HepG2 (cell line): ENCODE results near the gene FAM241B. TPM values are rescaled to one million over a fixed set of nuclear protein-coding genes. Genes with fewer than 3 reads are reported as not detected.

Experiments
- ATAC-seq: fragments of 200-7000 bp; cut with Tn5 transposase; 3 replicates; pipeline ENCODE4 v1.9.1; 2020; ENCODE audit warnings: mild to moderate bottlenecking, moderate library complexity
- BruUV-seq: library from RNA; stranded (reverse); fragments of 400-500 nt; replicated peaks from 2 replicates; lab custom pipeline; 2021; lab: Mats Ljungman, UMichigan
- CTCF ChIA-PET: fragments of 300-600 bp; formaldehyde crosslinking; extraction: SDS; loops from one replicate; lab custom pipeline; 2021; ENCODE audit warnings: low total read pairs, inconsistent platforms, low intra/inter-chr PET ratio; lab: Yijun Ruan, JAX
- POLR2A ChIA-PET: fragments of 350-600 bp; sonication (Branson Sonifier 250); formaldehyde crosslinking; loops from one replicate; lab custom pipeline; 2020; ENCODE audit warnings: antibody characterized with exemption, inconsistent platforms; lab: Yijun Ruan, JAX
- DNase-seq: peaks from one replicate; pipeline ENCODE4 v3.0.0-alpha.2; 2015; ENCODE audit warnings: low spot score
- FAIRE-seq: peaks from 3 replicates; lab custom pipeline; 2011; peaks lifted over from hg19 to GRCh38; lab: Jason Lieb, UNC
- H2AFZ ChIP-seq: one replicate; pipeline ENCODE4 v1.6.1; 2011; ENCODE audit warnings: low read length, inconsistent platforms
- H3K27ac ChIP-seq: fragments of 300-600 bp; 3 replicates; pipeline ENCODE4 v1.8.0; 2011; ENCODE audit warnings: mixed run types, mild to moderate bottlenecking, mixed read lengths, low read length, inconsistent platforms; ENCODE audit not compliant: insufficient read depth; ENCODE audit errors: extremely low read length
- H3K27me3 ChIP-seq, 2 experiments: fragments of 200-600 bp in 1 of 2; 2 replicates in 1 of 2; 3 replicates in 1 of 2; pipeline versions ENCODE4 v1.6.0 to v1.8.0; 2011; ENCODE audit warnings: low read length in 2 of 2, mild to moderate bottlenecking in 2 of 2, moderate library complexity in 2 of 2, inconsistent platforms in 1 of 2; ENCODE audit not compliant: insufficient read depth in 2 of 2, control insufficient read depth in 1 of 2
- H3K36me3 ChIP-seq, 2 experiments: fragments of 200-600 bp in 1 of 2; replicated peaks in 1 of 2; 2 replicates in 1 of 2; 3 replicates in 1 of 2; pipeline versions ENCODE4 v1.5.1 to v1.8.0; 2011; ENCODE audit warnings: low read length in 2 of 2, inconsistent platforms in 1 of 2; ENCODE audit not compliant: insufficient read depth in 2 of 2, control insufficient read depth in 1 of 2
- H3K4me1 ChIP-seq: 2 replicates; pipeline ENCODE4 v1.5.1; 2012; ENCODE audit warnings: low read length, inconsistent platforms; ENCODE audit not compliant: insufficient read depth
- H3K4me2 ChIP-seq: 2 replicates; pipeline ENCODE4 v1.6.0; 2011; ENCODE audit warnings: low read depth, low read length, inconsistent platforms
- H3K4me3 ChIP-seq, 3 experiments: fragments of 200-600 bp in 1 of 3; sonication (generic), shearing (Covaris generic) in 1 of 3; replicated peaks in 1 of 3; 2 replicates each; pipeline ENCODE4 v1.5.1; 2011 to 2016; ENCODE audit warnings: low read length in 3 of 3, inconsistent platforms in 2 of 3, low read depth in 2 of 3, mild to moderate bottlenecking in 2 of 3, control low read depth in 1 of 3, mixed read lengths in 1 of 3; ENCODE audit not compliant: insufficient read depth in 1 of 3
- H3K79me2 ChIP-seq: one replicate; pipeline ENCODE4 v1.6.1; 2011; ENCODE audit warnings: low read length, inconsistent platforms; ENCODE audit not compliant: insufficient read depth
- H3K9ac ChIP-seq: 2 replicates; pipeline ENCODE4 v1.6.0; 2011; ENCODE audit warnings: mild to moderate bottlenecking, low read depth, low read length, inconsistent platforms; ENCODE audit not compliant: insufficient read depth
- H3K9me3 ChIP-seq: 2 replicates; pipeline ENCODE4 v1.5.1; 2012; ENCODE audit warnings: mild to moderate bottlenecking, low read length
- H4K20me1 ChIP-seq: 2 replicates; pipeline ENCODE4 v1.6.0; 2011; ENCODE audit warnings: inconsistent platforms, mild to moderate bottlenecking, low read length, moderate library complexity; ENCODE audit not compliant: insufficient read depth
- AKAP8 ChIP-seq: sonication (generic); formaldehyde crosslinking; IDR thresholded peaks from 2 replicates; pipeline ENCODE4 v1.5.1; 2020; ENCODE audit warnings: mild to moderate bottlenecking, missing genetic modification reagents
- PCBP2 ChIP-seq: fragments of 200-400 bp; formaldehyde crosslinking; optimal IDR thresholded peaks from 2 replicates; pipeline ENCODE3; 2018; ENCODE audit warnings: low read length, low read depth; ENCODE audit not compliant: poor library complexity, severe bottlenecking
- RFX3 ChIP-seq: IDR thresholded peaks from 2 replicates; pipeline ENCODE4 v1.6.1; 2016; ENCODE audit warnings: missing biosample characterization, missing genetic modification reagents
- ZMAT5 ChIP-seq: sonication (generic); formaldehyde crosslinking; IDR thresholded peaks from 2 replicates; pipeline ENCODE4 v1.5.0; 2020; ENCODE audit warnings: mild to moderate bottlenecking, low read depth, missing genetic modification reagents, borderline replicate concordance
- ZNF691 ChIP-seq: sonication (generic); formaldehyde crosslinking; IDR thresholded peaks from 2 replicates; pipeline ENCODE4 v1.4.0; 2020; ENCODE audit warnings: missing genetic modification reagents, low read depth, mild to moderate bottlenecking, borderline replicate concordance
- ZNF761 ChIP-seq: sonication (generic); formaldehyde crosslinking; conservative IDR thresholded peaks from 2 replicates; pipeline ENCODE4 v1.4.0; 2020; ENCODE audit warnings: mild to moderate bottlenecking, missing genetic modification reagents
- WGBS: methylation state at CpG from one replicate; pipeline ENCODE4 v1.1.6; 2017; ENCODE audit warnings: low lambda C conversion rate; 5-methylcytosine and 5-hydroxymethylcytosine counted together
- in situ Hi-C: cut with HindIII; loops from 2 replicates; pipeline ENCODE4 v1.10.0; 2017; ENCODE audit warnings: low pct_unique_long_range_greater_than_20kb; ENCODE audit not compliant: extremely low pct_ligation_motif_present
- intact Hi-C: fragments of 100-400 bp; cut with micrococcal nuclease; formaldehyde crosslinking; loops from one replicate; pipeline ENCODE4 v1.10.0; 2022; ENCODE audit not compliant: unreplicated experiment
- polyA plus RNA-seq, 8 experiments: library from polyadenylated mRNA; depleted of rRNA in 3 of 8; stranded (reverse) in 7 of 8; unstranded in 1 of 8; fragments of >200 nt; fragmentation: Illumina TruSeq in 4 of 8; extraction: Trizol in 4 of 8; gene quantifications; 2 replicates each; pipeline versions ENCODE4 v1.2.1 to v1.2.3, GENCODE V29; 2011 to 2016; ENCODE audit warnings: low read depth in 4 of 8, missing spikeins in 1 of 8, mixed read lengths in 1 of 8; ENCODE audit not compliant: insufficient read depth in 1 of 8
- total RNA-seq, 5 experiments: library from RNA; depleted of rRNA; stranded (reverse); fragments of >200 nt; fragmentation: Illumina TruSeq; extraction: Trizol; gene quantifications; 2 replicates each; pipeline ENCODE4 v1.2.3, GENCODE V29; 2016; ENCODE audit warnings: low read depth in 1 of 5

The FAM241B gene
- total and polyA plus RNA-seq, 2 of the 13 experiments (the other 11 are each of a cell fraction or from before 2014, with no cell fraction given) = 1.9 to 4.0 TPM

- Histone ChIP-seq H3K9me3 (no peaks in the 10 kb centered on the region), H3K27ac (no peak overlapping the region), H3K4me3 (no peak overlapping the region), H2AFZ (no peak overlapping the region), H3K4me2 (no peak overlapping the region), H3K9ac (no peak overlapping the region), H3K79me2 (no peaks in the 10 kb centered on the region), H3K36me3 (no peaks in the 10 kb centered on the region), H3K4me1 (no peaks in the 10 kb centered on the region), H4K20me1 (no peaks in the 10 kb centered on the region), H3K27me3 (no peaks in the 10 kb centered on the region; a peak in 1 of 5 replicates)
- ChIA-PET CTCF (interaction anchor here (0.8 to 4.9 kb wide), 3 partner anchors 79 to 231 kb away, joined by 3 to 71 read pairs (median 5); no protein-coding TSS in a partner anchor), POLR2A (no interaction called here)
- in situ Hi-C loops = loop anchor here (5.0 kb wide), 2 partner anchors 121 to 231 kb away; no protein-coding TSS in a partner anchor
- no TSS peak for BruUV-seq
- intact Hi-C loops = loop anchor here (1.0 kb wide), 1 partner anchor 123 kb away; no protein-coding TSS in a partner anchor
- ATAC-seq (no peak), FAIRE-seq (no peak), DNase-seq (no peak)
- TF ChIP-seq ZNF761 (CRISPR knock-in tag) (no peak), RFX3 (CRISPR knock-in tag) (no peak), PCBP2 (no peak), ZMAT5 (CRISPR knock-in tag) (no peak), ZNF691 (no peak), AKAP8 (no peak)
- 24% methylated on average over 4 of the region's 8 CpGs for WGBS
Measured at GRCh38 chr10:69638642-69639041, 8.6 kb downstream of the FAM241B start.
